Stimulated activated CD4-positive, alpha-beta T cell treated with anti-CD3 and anti-CD28 coated beads, Interleukin-12 subunit alpha, Interleukin-12 subunit beta, amount 100 ng/mL, for 48 hours (primary cell): Measurements from ENCODE around the gene STUM.
"Not testable (repeated sequence)": the region's sequence is repeated elsewhere in the genome, so short reads cannot be mapped to it uniquely, and the experiment has no call there.

Source experiments
- DNase-seq, 3 donors: peaks; one replicate each; pipeline ENCODE4 v3.0.0-alpha.2; 2020; ENCODE audit warnings: low read depth in 2 of 3, low spot score in 1 of 3

The STUM gene

DNA sequence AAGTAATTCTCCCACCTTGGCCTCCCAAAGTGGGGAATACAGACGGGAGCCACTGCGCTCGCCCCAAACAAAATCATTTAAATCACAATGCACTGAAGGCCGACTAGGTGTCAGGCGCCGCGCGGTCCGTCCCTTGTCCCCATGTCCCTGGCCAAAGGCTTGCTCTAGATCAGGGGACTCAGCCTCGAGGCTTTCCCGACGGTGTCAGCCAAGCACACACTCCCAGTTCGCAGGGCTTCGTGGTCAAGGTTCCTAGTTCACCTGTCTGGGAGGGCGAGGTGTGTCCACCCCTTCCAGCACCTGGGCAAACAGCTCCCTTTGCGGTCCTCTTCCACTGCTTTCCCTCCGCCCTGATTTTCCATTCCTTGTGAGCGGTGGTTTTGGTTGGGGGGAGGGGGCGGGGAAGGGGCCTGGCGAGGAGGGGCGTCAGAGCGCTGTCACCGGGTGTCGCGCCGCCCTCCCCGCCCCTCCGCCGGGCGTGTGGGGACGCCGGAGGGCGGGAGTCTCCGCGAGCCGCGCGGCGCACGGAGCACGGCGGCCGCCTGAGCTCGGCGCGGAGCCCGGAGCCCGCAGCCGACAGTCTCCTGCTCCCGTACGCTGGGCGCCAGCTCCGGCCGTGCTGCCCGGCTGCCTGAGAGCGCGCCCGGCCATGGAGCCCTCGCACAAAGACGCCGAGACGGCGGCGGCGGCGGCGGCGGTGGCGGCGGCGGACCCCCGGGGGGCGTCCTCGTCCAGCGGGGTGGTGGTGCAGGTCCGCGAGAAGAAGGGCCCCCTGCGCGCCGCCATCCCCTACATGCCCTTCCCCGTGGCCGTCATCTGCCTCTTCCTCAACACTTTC is at the start of gene STUM:
Gene STUM, plus strand, starts transcription at position 509 of the 838 bp plus-strand sequence. Its CDS starts 141 bp downstream, at position 650.
- DNase-seq = no peak

- DNase-seq = not testable (repeated sequence)
Observed at GRCh38 chr1:226499699-226500098, 48.9 kb upstream of the STUM start.

GRCh38 chr1:226506021-226506420 is 42.5 kb upstream of the STUM start:
- DNase-seq = no peak

GRCh38 chr1:226506921-226507320 is 41.6 kb upstream of the STUM start:
- DNase-seq = no peak

GRCh38 chr1:226510453-226510852 is 38.1 kb upstream of the STUM start:
- no peak for DNase-seq

- no peak for DNase-seq
Observed at GRCh38 chr1:226511296-226511695, 37.3 kb upstream of the STUM start.

GRCh38 chr1:226512076-226512728 is 36.4 kb upstream of the STUM start:
- no peak for DNase-seq

DNA sequence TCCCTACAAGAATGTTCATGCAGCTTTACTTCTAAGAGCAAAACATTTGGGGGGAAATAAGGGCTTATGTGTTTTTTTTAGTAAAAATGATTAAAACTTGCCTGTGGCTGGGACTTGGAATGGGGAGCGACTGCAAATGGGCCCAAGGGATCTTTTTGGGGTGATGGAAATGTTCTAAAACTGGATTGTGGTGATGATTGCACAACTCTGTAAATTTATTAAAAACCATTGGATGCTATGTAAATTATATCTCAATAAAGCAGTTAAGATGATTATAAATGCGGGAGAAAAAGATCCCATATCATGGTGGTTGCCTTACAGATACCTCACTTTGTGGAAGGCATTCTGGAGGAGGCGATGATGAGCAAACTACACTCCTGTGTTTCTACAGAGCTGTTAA is 30.2 kb upstream of the STUM start:
- DNase-seq = no peak

DNA sequence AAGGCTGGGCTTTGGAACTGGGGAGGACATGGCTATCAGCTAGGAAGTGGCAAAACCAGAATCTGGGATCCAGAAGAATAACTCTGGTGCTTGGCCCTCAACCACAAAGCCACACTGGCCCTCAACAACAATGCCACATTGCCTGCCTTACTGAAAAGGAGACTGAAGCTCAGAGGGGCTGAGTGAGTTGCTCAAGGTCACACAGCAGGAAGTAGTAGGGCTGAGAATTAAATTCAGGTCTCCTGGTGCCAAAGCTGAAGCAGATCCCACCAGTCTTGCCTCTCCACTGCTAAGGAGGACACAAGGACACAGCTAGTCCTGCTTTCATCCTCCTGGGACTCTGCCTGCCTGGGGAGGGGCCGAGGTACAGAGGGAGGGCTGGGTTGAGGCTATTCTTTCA is 29.4 kb upstream of the STUM start:
- no peak for DNase-seq

DNA sequence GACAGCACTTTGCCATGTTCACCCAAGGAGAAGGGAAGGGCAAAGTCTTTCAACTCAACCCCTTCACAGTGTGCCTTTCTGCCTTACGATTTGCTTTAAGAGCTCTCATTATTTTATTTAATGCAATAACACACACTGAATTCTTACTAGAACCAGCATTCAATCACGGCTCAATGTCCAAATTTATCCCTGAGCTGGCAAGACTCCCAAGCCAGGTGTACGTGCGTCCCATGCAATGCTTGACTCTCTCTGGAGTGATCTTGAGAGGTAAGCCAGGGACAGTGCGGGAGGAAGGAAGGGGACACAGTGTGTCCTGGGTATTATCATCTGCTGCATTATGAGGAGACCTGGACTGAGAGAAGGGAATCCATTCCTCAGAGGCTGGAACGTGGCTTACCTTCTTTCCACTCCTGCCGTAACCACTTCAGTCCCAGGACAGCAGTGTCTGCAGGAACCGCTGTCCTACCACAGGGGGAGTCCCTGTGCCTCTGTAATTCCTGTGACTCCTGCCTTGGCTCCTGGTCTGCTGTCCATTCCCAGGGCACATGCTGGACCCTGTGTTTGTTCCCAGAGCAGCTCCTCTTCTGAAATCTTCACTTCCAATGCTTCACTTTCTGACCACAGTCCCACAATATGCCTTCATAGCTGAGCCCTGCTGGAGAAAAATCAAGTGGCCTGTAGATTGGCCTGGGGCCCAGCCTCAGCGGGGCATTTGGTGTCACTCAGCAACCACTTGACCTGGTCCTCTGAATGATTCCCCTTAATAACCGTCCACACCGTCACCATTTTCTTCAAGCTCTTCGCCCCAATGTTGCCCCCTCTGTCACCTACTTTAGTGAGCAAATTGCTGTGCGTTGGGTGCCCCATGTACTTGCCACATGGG is 28.6 kb upstream of the STUM start:
- DNase-seq = no peak

- no peak for DNase-seq
Observed at GRCh38 chr1:226520640-226521355, 27.8 kb upstream of the STUM start.

GRCh38 chr1:226523646-226524406 is 24.7 kb upstream of the STUM start:
- DNase-seq = no peak

DNA sequence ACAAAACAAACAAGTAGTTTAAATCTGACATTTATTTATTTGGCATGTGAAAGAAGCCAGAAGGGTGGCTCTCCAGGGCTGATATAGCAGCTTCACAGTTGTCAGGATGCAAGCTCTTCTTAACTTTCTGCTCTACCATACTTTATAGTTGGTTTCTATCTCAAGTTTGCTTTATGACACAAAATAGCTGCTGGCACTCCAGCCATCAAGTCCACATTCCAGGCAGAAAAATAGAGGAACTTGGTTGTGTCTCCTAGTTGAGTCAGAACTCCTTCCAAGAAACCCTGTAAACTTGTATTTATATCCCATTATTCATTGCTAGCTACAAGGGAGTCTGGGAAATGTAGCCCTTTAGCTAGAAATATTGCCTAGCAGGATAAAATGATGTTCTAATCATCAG is 24.0 kb upstream of the STUM start:
- no peak for DNase-seq

GRCh38 chr1:226525750-226526149 is 22.8 kb upstream of the STUM start:
- no peak for DNase-seq

- DNase-seq = no peak
Observed at GRCh38 chr1:226526801-226527595, 21.6 kb upstream of the STUM start.

DNA sequence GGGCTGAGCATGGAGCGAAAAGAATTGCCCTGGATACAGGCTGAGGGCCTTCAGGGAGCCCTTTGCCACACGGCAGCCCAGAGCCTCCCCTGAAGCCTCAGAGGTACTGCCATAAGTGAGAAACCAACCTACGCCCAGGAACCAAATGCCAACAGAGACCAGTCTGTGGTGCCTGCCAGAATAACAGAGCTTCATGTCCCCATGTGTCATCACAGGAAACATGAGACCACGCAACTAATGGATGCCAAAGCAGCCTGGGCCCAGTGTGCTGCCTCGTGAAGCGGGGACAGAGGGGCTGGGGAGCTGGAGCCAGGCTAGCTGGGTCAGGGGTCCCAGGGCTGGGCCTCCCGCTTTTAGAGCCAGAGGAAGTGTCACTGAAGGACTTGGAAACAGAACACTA is 18.7 kb upstream of the STUM start:
- DNase-seq = no peak

- DNase-seq = no peak
Observed at GRCh38 chr1:226530591-226530990, 18.0 kb upstream of the STUM start.

DNA sequence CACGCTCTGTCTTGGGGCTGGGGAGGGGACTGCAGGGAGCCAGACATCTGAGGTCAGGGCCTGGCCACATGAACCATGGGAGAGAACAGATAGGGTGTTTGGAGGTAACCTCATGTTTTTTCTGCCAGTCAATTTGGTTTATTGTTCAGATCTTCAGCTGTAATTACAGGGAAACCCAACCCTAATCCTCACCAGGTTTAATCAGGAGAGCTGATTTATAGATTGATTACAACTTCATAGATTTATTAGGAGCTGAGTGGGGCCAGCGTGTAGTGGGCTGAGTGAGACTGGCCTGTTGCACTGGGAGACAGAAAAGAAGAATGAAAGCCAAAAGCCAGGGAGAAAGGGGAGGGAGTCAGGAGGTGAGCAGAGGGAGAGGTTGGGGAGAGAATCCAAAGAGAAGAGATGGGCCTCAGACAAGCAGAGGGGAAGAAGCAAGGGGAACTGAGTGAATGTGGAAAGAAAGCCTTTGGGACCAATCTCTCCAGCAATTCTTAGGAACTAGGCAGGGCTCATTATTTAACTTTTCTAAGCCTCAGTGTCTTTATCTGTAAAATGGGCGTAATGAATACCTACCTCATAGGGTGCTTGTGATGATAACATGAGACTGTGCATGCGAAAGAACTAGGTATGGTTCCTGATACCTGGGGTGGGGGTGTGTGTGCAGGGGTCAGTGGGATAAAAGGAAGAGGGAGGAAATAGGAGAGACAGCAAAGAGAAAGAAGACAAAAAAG is 17.0 kb upstream of the STUM start:
- DNase-seq = no peak

DNA sequence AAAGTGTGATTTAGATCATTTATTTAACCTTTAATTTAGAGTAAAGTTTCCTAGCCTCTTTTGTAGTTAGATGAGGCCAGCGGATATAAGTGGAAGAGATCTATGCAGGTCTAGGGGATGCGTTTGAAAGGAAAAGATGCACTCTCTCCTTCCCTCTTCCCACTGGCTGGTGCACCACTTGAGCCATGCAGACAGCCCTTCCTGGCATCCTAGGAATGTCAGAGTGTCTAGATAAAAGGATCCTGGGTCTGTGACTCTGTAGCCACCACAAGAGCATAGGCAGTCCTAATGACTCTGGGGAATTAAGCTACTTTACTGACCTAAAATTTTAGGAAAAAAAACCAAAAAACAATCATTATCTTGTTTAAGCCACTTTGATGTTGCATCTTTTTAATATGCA is 16.0 kb upstream of the STUM start:
- DNase-seq = no peak
